Urinary bladder (tissue), 4 donors: ENCODE measurements around the gene NUP214. TPM values are rescaled to one million over a fixed set of nuclear protein-coding genes. Genes with fewer than 3 reads are reported as not detected.

Experiments used
- DNase-seq: peaks from one replicate; pipeline ENCODE4 v3.0.0-alpha.2; 2015; ENCODE audit errors: extremely low spot score
- H3K27ac ChIP-seq: one replicate; pipeline ENCODE4 v1.5.1; 2013; ENCODE audit warnings: low read depth, mild to moderate bottlenecking, moderate library complexity
- H3K36me3 ChIP-seq: one replicate; pipeline ENCODE4 v1.6.1; 2013; ENCODE audit warnings: mild to moderate bottlenecking, moderate library complexity; ENCODE audit not compliant: insufficient read depth
- H3K4me1 ChIP-seq: one replicate; pipeline ENCODE4 v1.6.1; 2013; ENCODE audit warnings: mild to moderate bottlenecking, moderate library complexity; ENCODE audit not compliant: insufficient read depth
- H3K4me3 ChIP-seq: one replicate; pipeline ENCODE4 v1.5.1; 2013; ENCODE audit warnings: low read depth, low read length
- WGBS: extraction: QIAGEN DNeasy Blood & Tissue Kit; methylation state at CpG from one replicate; pipeline ENCODE4 v1.1.7; 2013; 5-methylcytosine and 5-hydroxymethylcytosine counted together
- polyA plus RNA-seq: library from polyadenylated mRNA; stranded (reverse); fragments of 200-250 nt; gene quantifications from one replicate; pipeline ENCODE4 v1.2.3, GENCODE V29; 2013
- total RNA-seq: library from RNA; depleted of rRNA; stranded (reverse); fragments of >200 nt; gene quantifications from one replicate; pipeline ENCODE4 v1.2.3, GENCODE V29; 2014
- donor health status: healthy with polysubstance abuse.
- donor health status: healthy.

The NUP214 gene
- total and polyA plus RNA-seq, 2 donors, result 18.2 to 23.5 TPM

DNA sequence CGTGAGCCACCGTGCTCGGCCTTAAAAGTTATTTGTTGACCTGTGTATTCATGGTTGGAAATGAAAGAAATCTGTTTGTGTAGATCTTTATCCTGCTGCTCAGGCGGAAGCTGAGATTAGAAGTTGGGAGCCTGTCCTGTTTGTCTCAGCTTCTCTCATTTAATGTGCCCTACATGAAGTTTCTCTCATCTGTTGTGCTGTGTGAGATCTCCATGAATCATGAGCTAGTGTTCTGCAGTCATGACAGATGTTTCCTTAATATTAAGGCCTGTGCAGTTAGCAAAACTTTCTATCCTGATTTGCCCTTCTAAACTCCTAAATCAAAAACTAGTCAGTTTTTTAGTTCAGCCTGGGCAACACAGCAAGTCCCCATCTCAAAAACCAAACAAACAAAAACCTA is 91.4 kb downstream of the NUP214 start:
- DNase-seq, result no peak
- H3K4me3 ChIP-seq, result no peak overlapping the region
- H3K4me1 ChIP-seq, result no peaks in the 10 kb centered on the region
- peaks cover 2% of the 10 kb centered on the region for H3K36me3 ChIP-seq
- 76% methylated on average over 4 of the region's 4 CpGs for WGBS
- H3K27ac ChIP-seq, result no peak overlapping the region

GRCh38 chr9:131217331-131218031 is 92.1 kb downstream of the NUP214 start:
- Histone ChIP-seq H3K4me3 (no peak overlapping the region), H3K4me1 (no peaks in the 10 kb centered on the region), H3K36me3 (peaks cover 2% of the 10 kb centered on the region), H3K27ac (no peak overlapping the region)
- DNase-seq, result no peak
- 50% methylated on average over 6 of the region's 6 CpGs for WGBS

- H3K36me3 ChIP-seq, result peaks cover 2% of the 10 kb centered on the region
- no peaks in the 10 kb centered on the region for H3K4me1 ChIP-seq
- no peak overlapping the region for H3K4me3 ChIP-seq
- DNase-seq, result no peak
- H3K27ac ChIP-seq, result no peak overlapping the region
- WGBS, result 83% methylated on average over 5 of the region's 5 CpGs
Observed at GRCh38 chr9:131218370-131218769, 93.0 kb downstream of the NUP214 start.

- Histone ChIP-seq H3K27ac (no peak overlapping the region), H3K36me3 (peaks cover 2% of the 10 kb centered on the region), H3K4me3 (no peak overlapping the region), H3K4me1 (no peaks in the 10 kb centered on the region)
- WGBS, result 83% methylated on average over 2 of the region's 2 CpGs
- DNase-seq, result no peak
Observed at GRCh38 chr9:131220485-131220884, 95.1 kb downstream of the NUP214 start.

GRCh38 chr9:131222460-131222859 is 97.1 kb downstream of the NUP214 start:
- no peak for DNase-seq
- 94% methylated on average over 6 of the region's 6 CpGs for WGBS
- no peak overlapping the region for H3K27ac ChIP-seq
- H3K4me1 ChIP-seq, result no peaks in the 10 kb centered on the region
- no peak overlapping the region for H3K4me3 ChIP-seq
- peaks cover 2% of the 10 kb centered on the region for H3K36me3 ChIP-seq

GRCh38 chr9:131226226-131226625 is 100.8 kb downstream of the NUP214 start:
- Histone ChIP-seq H3K27ac (no peak overlapping the region), H3K36me3 (peaks cover 3% of the 10 kb centered on the region), H3K4me1 (no peaks in the 10 kb centered on the region), H3K4me3 (no peak overlapping the region)
- WGBS, result 85% methylated on average over 3 of the region's 3 CpGs
- no peak for DNase-seq

DNA sequence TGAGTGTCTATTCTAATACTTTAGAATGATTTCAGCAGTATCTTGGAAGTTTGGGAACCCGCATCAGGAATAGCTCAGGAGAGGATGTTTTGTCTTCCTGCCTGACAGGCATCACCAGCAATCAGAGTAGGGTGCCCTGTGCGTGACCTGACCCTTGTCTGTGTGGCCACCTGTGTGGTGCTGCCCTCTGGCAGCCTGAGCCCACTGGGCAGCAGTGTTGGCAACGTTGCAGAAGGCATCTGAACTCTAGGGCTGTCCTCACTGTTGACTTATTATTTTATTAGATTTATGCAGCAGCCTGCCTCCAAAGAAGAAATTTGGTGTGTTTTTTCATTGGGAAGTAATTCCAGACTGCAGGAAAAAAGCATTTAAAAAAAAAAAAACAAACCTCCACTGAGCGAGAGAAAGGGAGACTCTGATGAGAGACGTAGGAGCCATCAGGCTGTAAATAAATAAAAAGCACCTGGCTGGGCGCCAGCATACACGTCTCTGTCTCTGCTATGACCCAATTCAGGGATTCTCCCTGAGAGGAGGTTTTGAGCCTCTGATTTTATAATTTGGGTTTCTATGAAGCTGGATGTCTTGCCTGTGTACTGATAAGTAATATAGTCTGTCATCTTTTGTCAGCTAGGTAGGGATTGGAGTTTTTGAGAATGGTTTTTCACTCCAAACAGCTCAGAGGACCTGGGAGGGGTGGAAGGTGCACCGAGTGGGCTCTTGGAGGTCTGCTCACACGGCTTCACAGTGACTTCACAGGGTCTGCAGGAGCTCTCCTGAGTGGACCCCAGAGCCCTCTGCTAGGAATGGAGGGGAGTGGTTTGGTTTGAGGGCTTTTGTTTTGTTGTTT is 101.9 kb downstream of the NUP214 start:
- WGBS, result 51% methylated on average over 9 of the region's 9 CpGs
- peaks cover 3% of the 10 kb centered on the region for H3K36me3 ChIP-seq
- no peak overlapping the region for H3K4me3 ChIP-seq
- no peaks in the 10 kb centered on the region for H3K4me1 ChIP-seq
- DNase-seq, result no peak
- no peak overlapping the region for H3K27ac ChIP-seq

- Histone ChIP-seq H3K36me3 (peaks cover 3% of the 10 kb centered on the region), H3K4me3 (no peak overlapping the region), H3K27ac (no peak overlapping the region), H3K4me1 (no peaks in the 10 kb centered on the region)
- no peak for DNase-seq
- 73% methylated on average over 9 of the region's 9 CpGs for WGBS
Observed at GRCh38 chr9:131227959-131228460, 102.6 kb downstream of the NUP214 start.

GRCh38 chr9:131228988-131229387 is 103.6 kb downstream of the NUP214 start:
- Histone ChIP-seq H3K27ac (no peak overlapping the region), H3K4me1 (no peaks in the 10 kb centered on the region), H3K36me3 (peaks cover 3% of the 10 kb centered on the region), H3K4me3 (no peak overlapping the region)
- DNase-seq, result no peak
- 68% methylated on average over 8 of the region's 8 CpGs for WGBS

DNA sequence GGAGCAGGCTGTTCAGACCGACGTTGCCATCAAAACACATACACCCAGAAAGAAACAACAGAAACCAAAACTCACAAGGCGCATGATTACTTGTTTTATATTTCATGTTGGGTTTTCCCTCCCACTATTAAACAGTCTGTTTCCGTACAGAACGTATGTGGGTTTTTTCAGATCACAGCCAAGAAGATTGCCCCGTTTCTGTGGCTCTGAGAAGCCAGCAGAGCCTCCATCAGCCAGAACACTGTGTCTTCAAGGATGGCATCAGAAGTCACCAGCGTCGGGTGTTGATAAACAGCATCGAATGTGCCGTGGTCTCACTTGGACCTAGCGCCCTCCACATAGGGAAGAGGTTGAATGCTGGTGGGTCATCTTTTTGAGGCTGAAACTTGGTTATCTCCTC is 108.2 kb downstream of the NUP214 start:
- H3K36me3 ChIP-seq, result peaks cover 3% of the 10 kb centered on the region
- H3K4me1 ChIP-seq, result no peaks in the 10 kb centered on the region
- DNase-seq, result no peak
- 92% methylated on average over 11 of the region's 11 CpGs for WGBS
- no peak overlapping the region for H3K4me3 ChIP-seq
- no peak overlapping the region for H3K27ac ChIP-seq

DNA sequence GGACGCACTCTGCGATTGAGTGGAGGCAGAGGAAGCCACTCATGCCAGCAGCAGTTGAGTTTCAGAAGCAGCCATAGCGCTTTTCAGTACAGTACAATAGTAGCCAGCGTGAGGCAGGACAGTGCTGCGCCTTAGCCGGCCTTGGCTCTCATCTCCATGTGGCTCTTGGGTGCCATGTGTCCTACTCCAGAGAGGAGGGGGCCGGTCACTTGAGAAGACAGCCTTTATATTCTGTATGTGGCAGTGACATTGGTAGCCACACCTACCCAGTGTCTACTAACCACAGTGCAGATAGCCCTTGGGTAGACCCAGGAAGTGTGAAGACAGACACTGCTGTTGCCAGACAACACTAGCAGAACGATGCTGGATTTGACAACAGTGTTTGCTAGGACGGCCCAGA is 108.6 kb downstream of the NUP214 start:
- WGBS, result 84% methylated on average over 9 of the region's 9 CpGs
- no peak for DNase-seq
- peaks cover 3% of the 10 kb centered on the region for H3K36me3 ChIP-seq

DNA sequence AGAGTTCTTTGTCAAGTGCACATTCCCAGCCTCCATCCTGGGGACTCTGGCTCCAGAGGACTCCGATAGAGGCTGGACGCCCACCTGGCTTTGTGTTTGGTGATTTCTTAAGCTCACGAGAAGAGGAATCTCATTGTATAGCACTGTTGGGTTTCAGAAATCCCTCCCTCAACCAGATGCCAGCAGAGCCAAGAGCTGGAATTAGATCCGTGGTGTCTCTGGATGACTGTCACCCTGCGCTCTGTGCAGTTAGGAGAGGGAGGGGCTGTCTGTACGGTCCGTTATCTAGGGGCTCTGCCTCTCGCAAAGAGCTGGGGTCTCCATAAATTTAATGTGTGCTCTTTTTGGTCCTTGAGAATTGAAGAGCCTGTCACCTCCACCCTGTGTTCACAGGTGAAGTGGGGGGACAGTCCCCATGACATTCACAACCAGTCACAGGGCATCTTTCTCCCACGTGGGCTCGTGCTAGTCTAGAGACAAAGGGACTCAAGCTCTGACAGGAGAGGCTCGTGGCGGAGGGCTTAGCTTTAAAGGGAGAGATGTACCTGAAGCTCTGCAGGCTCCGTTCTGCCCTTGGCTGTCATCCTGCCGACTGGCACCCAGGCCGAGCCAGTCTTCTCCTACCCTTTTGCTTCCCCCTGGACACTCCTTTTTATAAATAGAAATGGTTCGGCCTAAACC is 109.6 kb downstream of the NUP214 start:
- no peak overlapping the region for H3K27ac ChIP-seq
- H3K36me3 ChIP-seq, result peaks cover 3% of the 10 kb centered on the region
- no peaks in the 10 kb centered on the region for H3K4me1 ChIP-seq
- no peak overlapping the region for H3K4me3 ChIP-seq
- 85% methylated on average over 16 of the region's 16 CpGs for WGBS
- no peak for DNase-seq

More for the DNA sequence above, 108.6 kb downstream of the NUP214 start:
- Histone ChIP-seq H3K4me1 (no peaks in the 10 kb centered on the region), H3K4me3 (no peak overlapping the region), H3K27ac (no peak overlapping the region)

- WGBS, result 80% methylated on average over 9 of the region's 9 CpGs
- no peak for DNase-seq
- Histone ChIP-seq H3K4me1 (no peaks in the 10 kb centered on the region), H3K4me3 (no peak overlapping the region), H3K36me3 (peaks cover 2% of the 10 kb centered on the region), H3K27ac (no peak overlapping the region)
Observed at GRCh38 chr9:131235480-131235851, 110.1 kb downstream of the NUP214 start.
